ENCODE measurements around the gene TTC28.

DNA sequence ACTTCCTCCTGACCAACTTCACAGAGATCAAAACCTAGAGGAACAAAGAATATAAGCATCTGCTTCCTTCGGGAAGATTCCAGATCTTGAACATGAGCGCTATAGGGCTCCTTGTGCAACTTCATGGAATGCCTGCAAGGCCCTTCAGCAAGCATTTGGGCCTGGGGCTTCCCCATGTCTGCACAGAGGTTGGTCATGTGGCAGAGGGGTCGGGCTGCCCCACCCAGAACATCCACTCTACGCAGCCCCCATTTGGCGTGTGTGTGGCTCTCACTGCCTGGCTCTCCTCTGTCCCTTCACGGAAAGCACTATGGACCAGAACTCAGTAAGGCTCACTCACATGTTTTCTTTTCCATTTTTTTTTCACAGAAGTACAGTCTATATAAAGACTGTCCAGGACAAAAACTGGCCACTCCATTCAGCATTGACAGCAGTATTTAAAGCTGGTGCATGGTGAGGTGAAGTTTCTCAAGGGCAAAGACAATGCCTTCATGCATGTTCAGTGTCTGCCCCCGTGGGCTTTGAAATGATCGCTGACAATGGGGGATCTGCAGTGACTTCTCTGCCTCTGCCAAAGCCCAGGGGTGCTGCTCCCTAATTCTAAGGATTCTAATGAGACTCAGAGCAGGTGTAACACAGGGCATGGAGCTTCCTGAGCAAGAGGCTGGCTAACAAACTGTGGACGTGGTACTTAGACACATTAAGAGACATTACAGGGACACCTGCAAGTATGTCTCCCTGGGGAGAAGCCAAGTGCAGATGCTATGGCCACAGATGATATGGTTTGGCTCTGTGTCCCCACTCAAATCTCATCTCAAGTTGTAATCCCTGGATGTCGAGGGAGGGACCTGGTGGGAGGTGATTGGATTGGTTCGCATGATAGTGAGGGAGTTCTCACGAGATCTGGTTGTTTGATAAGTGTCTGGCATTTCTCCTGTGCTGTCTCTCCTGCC is 694.0 kb downstream of the TTC28 start:
- TF ChIP-seq, protein P1, sequence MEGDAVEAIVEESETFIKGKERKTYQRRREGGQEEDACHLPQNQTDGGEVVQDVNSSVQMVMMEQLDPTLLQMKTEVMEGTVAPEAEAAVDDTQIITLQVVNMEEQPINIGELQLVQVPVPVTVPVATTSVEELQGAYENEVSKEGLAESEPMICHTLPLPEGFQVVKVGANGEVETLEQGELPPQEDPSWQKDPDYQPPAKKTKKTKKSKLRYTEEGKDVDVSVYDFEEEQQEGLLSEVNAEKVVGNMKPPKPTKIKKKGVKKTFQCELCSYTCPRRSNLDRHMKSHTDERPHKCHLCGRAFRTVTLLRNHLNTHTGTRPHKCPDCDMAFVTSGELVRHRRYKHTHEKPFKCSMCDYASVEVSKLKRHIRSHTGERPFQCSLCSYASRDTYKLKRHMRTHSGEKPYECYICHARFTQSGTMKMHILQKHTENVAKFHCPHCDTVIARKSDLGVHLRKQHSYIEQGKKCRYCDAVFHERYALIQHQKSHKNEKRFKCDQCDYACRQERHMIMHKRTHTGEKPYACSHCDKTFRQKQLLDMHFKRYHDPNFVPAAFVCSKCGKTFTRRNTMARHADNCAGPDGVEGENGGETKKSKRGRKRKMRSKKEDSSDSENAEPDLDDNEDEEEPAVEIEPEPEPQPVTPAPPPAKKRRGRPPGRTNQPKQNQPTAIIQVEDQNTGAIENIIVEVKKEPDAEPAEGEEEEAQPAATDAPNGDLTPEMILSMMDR (tag by site-specific recombination; IDR thresholded peaks at IDR 0.05) = no peak
- TF ChIP-seq ZBTB21 (tag by site-specific recombination; IDR thresholded peaks at IDR 0.05) (no peak), ZBTB8A (tag by site-specific recombination; IDR thresholded peaks at IDR 0.05) (no peak), ZNF423 (tag by site-specific recombination; IDR thresholded peaks at IDR 0.05) (no peak)
- TF ChIP-seq, protein P2, sequence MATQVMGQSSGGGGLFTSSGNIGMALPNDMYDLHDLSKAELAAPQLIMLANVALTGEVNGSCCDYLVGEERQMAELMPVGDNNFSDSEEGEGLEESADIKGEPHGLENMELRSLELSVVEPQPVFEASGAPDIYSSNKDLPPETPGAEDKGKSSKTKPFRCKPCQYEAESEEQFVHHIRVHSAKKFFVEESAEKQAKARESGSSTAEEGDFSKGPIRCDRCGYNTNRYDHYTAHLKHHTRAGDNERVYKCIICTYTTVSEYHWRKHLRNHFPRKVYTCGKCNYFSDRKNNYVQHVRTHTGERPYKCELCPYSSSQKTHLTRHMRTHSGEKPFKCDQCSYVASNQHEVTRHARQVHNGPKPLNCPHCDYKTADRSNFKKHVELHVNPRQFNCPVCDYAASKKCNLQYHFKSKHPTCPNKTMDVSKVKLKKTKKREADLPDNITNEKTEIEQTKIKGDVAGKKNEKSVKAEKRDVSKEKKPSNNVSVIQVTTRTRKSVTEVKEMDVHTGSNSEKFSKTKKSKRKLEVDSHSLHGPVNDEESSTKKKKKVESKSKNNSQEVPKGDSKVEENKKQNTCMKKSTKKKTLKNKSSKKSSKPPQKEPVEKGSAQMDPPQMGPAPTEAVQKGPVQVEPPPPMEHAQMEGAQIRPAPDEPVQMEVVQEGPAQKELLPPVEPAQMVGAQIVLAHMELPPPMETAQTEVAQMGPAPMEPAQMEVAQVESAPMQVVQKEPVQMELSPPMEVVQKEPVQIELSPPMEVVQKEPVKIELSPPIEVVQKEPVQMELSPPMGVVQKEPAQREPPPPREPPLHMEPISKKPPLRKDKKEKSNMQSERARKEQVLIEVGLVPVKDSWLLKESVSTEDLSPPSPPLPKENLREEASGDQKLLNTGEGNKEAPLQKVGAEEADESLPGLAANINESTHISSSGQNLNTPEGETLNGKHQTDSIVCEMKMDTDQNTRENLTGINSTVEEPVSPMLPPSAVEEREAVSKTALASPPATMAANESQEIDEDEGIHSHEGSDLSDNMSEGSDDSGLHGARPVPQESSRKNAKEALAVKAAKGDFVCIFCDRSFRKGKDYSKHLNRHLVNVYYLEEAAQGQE (tag by site-specific recombination; IDR thresholded peaks at IDR 0.05) = no peak
- TF ChIP-seq, protein P3, sequence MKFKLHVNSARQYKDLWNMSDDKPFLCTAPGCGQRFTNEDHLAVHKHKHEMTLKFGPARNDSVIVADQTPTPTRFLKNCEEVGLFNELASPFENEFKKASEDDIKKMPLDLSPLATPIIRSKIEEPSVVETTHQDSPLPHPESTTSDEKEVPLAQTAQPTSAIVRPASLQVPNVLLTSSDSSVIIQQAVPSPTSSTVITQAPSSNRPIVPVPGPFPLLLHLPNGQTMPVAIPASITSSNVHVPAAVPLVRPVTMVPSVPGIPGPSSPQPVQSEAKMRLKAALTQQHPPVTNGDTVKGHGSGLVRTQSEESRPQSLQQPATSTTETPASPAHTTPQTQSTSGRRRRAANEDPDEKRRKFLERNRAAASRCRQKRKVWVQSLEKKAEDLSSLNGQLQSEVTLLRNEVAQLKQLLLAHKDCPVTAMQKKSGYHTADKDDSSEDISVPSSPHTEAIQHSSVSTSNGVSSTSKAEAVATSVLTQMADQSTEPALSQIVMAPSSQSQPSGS (tag by site-specific recombination; IDR thresholded peaks at IDR 0.05; ENCODE audit: low read depth) = no peak
- TF ChIP-seq, protein P4, sequence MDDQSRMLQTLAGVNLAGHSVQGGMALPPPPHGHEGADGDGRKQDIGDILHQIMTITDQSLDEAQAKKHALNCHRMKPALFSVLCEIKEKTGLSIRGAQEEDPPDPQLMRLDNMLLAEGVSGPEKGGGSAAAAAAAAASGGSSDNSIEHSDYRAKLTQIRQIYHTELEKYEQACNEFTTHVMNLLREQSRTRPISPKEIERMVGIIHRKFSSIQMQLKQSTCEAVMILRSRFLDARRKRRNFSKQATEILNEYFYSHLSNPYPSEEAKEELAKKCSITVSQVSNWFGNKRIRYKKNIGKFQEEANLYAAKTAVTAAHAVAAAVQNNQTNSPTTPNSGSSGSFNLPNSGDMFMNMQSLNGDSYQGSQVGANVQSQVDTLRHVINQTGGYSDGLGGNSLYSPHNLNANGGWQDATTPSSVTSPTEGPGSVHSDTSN (CRISPR knock-in tag; IDR thresholded peaks at IDR 0.05) = no peak

All from HEK293 (cell line).